Mammary epithelial cell (primary cell): ENCODE results near the gene UCHL3.

ENCODE experiments used
- EZH2 ChIP-seq: IDR thresholded peaks from 2 replicates; pipeline ENCODE4 v1.6.1; 2012; ENCODE audit warnings: low read length, inconsistent platforms, borderline replicate concordance
- TF ChIP-seq, protein P1 (sequence below), 2 donors: IDR thresholded peaks in 1 of 2; conservative IDR thresholded peaks in 1 of 2; 2 replicates each; pipeline ENCODE4 v1.5.1; 2011 to 2012; ENCODE audit warnings: inconsistent platforms in 2 of 2, low read length in 2 of 2, mild to moderate bottlenecking in 2 of 2, control low read depth in 1 of 2, low read depth in 1 of 2; ENCODE audit not compliant: insufficient read depth in 1 of 2; ENCODE audit errors: extremely low read depth in 1 of 2

DNA sequence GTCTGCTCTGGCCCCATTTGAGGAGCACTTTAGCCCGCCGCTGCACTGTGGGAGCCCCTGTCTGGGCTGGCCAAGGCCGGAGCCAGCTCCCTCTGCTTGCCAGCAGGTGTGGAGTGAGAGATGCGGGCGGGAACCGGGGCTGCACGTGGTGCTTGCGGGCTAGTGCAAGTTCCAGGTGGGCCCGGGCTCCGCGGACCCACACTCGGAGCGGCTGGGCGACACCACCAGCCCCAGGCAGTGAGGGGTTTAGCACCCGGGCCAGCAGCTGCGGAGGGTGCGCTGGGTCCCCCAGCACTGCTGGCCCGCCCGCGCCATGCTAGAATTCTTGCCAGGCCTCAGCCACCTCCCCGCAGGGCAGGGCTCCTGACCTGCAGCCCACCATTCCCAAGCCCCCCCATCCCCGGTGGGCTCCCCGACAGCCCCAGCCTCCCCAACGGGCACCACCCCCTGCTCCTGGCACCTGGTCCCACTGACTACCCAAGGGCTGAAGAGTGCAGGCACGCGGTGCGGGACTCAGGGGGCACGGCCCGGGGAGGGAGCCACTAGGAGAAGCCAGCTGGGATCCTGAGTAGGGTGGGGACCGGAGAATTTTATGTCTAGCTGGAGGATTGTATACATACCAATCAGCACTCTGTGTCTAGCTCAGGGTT, 31.0 kb upstream of the UCHL3 start:
- TF ChIP-seq, protein P1, sequence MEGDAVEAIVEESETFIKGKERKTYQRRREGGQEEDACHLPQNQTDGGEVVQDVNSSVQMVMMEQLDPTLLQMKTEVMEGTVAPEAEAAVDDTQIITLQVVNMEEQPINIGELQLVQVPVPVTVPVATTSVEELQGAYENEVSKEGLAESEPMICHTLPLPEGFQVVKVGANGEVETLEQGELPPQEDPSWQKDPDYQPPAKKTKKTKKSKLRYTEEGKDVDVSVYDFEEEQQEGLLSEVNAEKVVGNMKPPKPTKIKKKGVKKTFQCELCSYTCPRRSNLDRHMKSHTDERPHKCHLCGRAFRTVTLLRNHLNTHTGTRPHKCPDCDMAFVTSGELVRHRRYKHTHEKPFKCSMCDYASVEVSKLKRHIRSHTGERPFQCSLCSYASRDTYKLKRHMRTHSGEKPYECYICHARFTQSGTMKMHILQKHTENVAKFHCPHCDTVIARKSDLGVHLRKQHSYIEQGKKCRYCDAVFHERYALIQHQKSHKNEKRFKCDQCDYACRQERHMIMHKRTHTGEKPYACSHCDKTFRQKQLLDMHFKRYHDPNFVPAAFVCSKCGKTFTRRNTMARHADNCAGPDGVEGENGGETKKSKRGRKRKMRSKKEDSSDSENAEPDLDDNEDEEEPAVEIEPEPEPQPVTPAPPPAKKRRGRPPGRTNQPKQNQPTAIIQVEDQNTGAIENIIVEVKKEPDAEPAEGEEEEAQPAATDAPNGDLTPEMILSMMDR (conservative IDR thresholded peaks at IDR 0.05 in 1 of 2, IDR thresholded peaks at IDR 0.05 in 1 of 2; ENCODE audit: extremely low read depth in 1 of 2, insufficient read depth in 1 of 2, low read depth in 1 of 2, low read length in 2 of 2): no peak
- TF ChIP-seq EZH2: no peak
